SK-N-SH (cell line): ENCODE results near the gene SHROOM2. TPM values are rescaled to one million over a fixed set of nuclear protein-coding genes. Genes with fewer than 3 reads are reported as not detected.

Experiments
- CTCF ChIA-PET: fragments of 300-600, 350-600 bp; formaldehyde crosslinking; extraction: SDS; loops from one replicate; lab custom pipeline; 2021; lab: Yijun Ruan, JAX
- POLR2A ChIA-PET: fragments of 350-600 bp; sonication (Branson Sonifier 250); formaldehyde crosslinking; extraction: SDS; loops from one replicate; lab custom pipeline; 2020; ENCODE audit warnings: antibody characterized with exemption, inconsistent platforms; lab: Yijun Ruan, JAX
- DNase-seq: peaks from one replicate; pipeline ENCODE4 v3.0.0; 2012
- H2AFZ ChIP-seq: fragments of 200-600 bp; sonication (generic); 2 replicates; pipeline ENCODE4 v1.8.1; 2016; ENCODE audit warnings: antibody characterized with exemption, mild to moderate bottlenecking, low read depth
- H3F3A ChIP-seq: fragments of 200-600 bp; sonication (generic); replicated peaks from 2 replicates; pipeline ENCODE3; 2016; ENCODE audit warnings: antibody characterized with exemption, mild to moderate bottlenecking; ENCODE audit not compliant: insufficient read depth
- H3K27ac ChIP-seq, 2 experiments: fragments of 200-500 bp in 1 of 2; fragments of 200-600 bp in 1 of 2; sonication (Bioruptor generic) in 1 of 2; sonication (generic), shearing (Covaris generic) in 1 of 2; 2 replicates each; pipeline versions ENCODE4 v1.5.1 to v1.6.1; 2014 to 2016; ENCODE audit warnings: low read depth in 2 of 2, inconsistent platforms in 1 of 2, low read length in 1 of 2, mild to moderate bottlenecking in 1 of 2, mixed read lengths in 1 of 2
- H3K27me3 ChIP-seq: fragments of 200-600 bp; sonication (generic), shearing (Covaris generic); 2 replicates; pipeline ENCODE4 v1.6.1; 2016; ENCODE audit warnings: mixed run types; ENCODE audit not compliant: insufficient read depth
- H3K36me3 ChIP-seq, 2 experiments: fragments of 200-500 bp in 1 of 2; fragments of 200-600 bp in 1 of 2; sonication (Bioruptor generic) in 1 of 2; sonication (generic) in 1 of 2; replicated peaks in 1 of 2; 2 replicates each; pipeline versions ENCODE3 to v1.5.1; 2014 to 2016; ENCODE audit warnings: low read length in 1 of 2, mild to moderate bottlenecking in 1 of 2; ENCODE audit not compliant: insufficient read depth in 2 of 2, control insufficient read depth in 1 of 2
- H3K4me1 ChIP-seq, 2 experiments: fragments of 200-500 bp in 1 of 2; fragments of 200-600 bp in 1 of 2; sonication (Bioruptor generic) in 1 of 2; sonication (generic), shearing (Covaris generic) in 1 of 2; 2 replicates each; pipeline versions ENCODE4 v1.5.1 to v1.6.1; 2014 to 2016; ENCODE audit warnings: low read depth in 1 of 2, low read length in 1 of 2, mixed run types in 1 of 2; ENCODE audit not compliant: insufficient read depth in 2 of 2, control insufficient read depth in 1 of 2
- H3K4me2 ChIP-seq: fragments of 200-600 bp; sonication (generic), shearing (Covaris generic); 2 replicates; pipeline ENCODE4 v1.6.1; 2017; ENCODE audit warnings: mixed run types
- H3K4me3 ChIP-seq, 2 experiments: fragments of 200-500 bp in 1 of 2; fragments of 200-600 bp in 1 of 2; sonication (Bioruptor generic) in 1 of 2; sonication (generic), shearing (Covaris generic) in 1 of 2; 2 replicates each; pipeline versions ENCODE4 v1.5.1 to v1.8.1; 2014 to 2016; ENCODE audit warnings: low read depth in 2 of 2, inconsistent platforms in 1 of 2, low read length in 1 of 2, mild to moderate bottlenecking in 1 of 2, mixed read lengths in 1 of 2, moderate library complexity in 1 of 2
- H3K79me2 ChIP-seq: fragments of 200-600 bp; sonication (generic); 2 replicates; pipeline ENCODE4 v1.8.1; 2017; ENCODE audit warnings: mild to moderate bottlenecking; ENCODE audit not compliant: insufficient read depth
- H3K9ac ChIP-seq: fragments of 200-600 bp; sonication (generic); 2 replicates; pipeline ENCODE4 v1.6.1; 2017; ENCODE audit warnings: mixed run types
- H3K9me2 ChIP-seq: fragments of 200-600 bp; sonication (generic); 2 replicates; pipeline ENCODE4 v1.6.1; 2017; ENCODE audit warnings: mixed run types
- H3K9me3 ChIP-seq: fragments of 200-600 bp; sonication (generic); 2 replicates; pipeline ENCODE4 v1.6.1; 2017; ENCODE audit warnings: mixed run types, mild to moderate bottlenecking, moderate library complexity
- H4K20me1 ChIP-seq: fragments of 200-600 bp; sonication (generic); 2 replicates; pipeline ENCODE4 v1.6.1; 2017; ENCODE audit warnings: mild to moderate bottlenecking, mixed run types; ENCODE audit not compliant: insufficient read depth
- CHD2 ChIP-seq: fragments of 150-350 bp; IDR thresholded peaks from 2 replicates; pipeline ENCODE4 v1.6.1; 2018; ENCODE audit warnings: low read length; ENCODE audit not compliant: partially characterized antibody
- CTCF ChIP-seq: fragments of 200-600 bp; sonication (generic); IDR thresholded peaks from 2 replicates; pipeline ENCODE4 v1.6.1; 2017; ENCODE audit warnings: antibody characterized with exemption, mild to moderate bottlenecking, moderate library complexity
- ELF1 ChIP-seq: IDR thresholded peaks from 2 replicates; pipeline ENCODE4 v1.4.0; 2012
- EP300 ChIP-seq, 2 experiments: IDR thresholded peaks; 2 replicates each; pipeline versions ENCODE4 v1.4.0 to v1.6.1; 2012; ENCODE audit warnings: borderline replicate concordance in 1 of 2, low read depth in 1 of 2, low read length in 1 of 2
- FOSL2 ChIP-seq: IDR thresholded peaks from 2 replicates; pipeline ENCODE4 v1.4.0; 2012; ENCODE audit warnings: low read depth, mild to moderate bottlenecking, moderate library complexity, borderline replicate concordance
- GABPA ChIP-seq: IDR thresholded peaks from 2 replicates; pipeline ENCODE4 v1.4.0; 2012; ENCODE audit warnings: low read depth, mild to moderate bottlenecking
- GATA2 ChIP-seq: sonication (generic); formaldehyde crosslinking; IDR thresholded peaks from 2 replicates; pipeline ENCODE4 v1.5.0; 2020; ENCODE audit warnings: mild to moderate bottlenecking, missing genetic modification reagents
- IRF3 ChIP-seq: fragments of 150-350 bp; IDR thresholded peaks from 2 replicates; pipeline ENCODE4 v1.6.1; 2016; ENCODE audit warnings: mild to moderate bottlenecking, low read depth, low read length
- JUND ChIP-seq: IDR thresholded peaks from 2 replicates; pipeline ENCODE4 v1.4.0; 2012
- MXI1 ChIP-seq: IDR thresholded peaks from 2 replicates; pipeline ENCODE4 v1.6.1; 2012; ENCODE audit warnings: mild to moderate bottlenecking, low read depth, low read length, improper control_type of control experiment
- NRF1 ChIP-seq: IDR thresholded peaks from 2 replicates; pipeline ENCODE4 v1.6.1; 2012; ENCODE audit warnings: low read depth, mild to moderate bottlenecking, low read length
- PBX3 ChIP-seq: IDR thresholded peaks from 2 replicates; pipeline ENCODE4; 2012
- RAD21 ChIP-seq: IDR thresholded peaks from 2 replicates; pipeline ENCODE4 v1.6.1; 2012; ENCODE audit warnings: mild to moderate bottlenecking, low read length
- RFX5 ChIP-seq: IDR thresholded peaks from 2 replicates; pipeline ENCODE4 v1.6.1; 2012; ENCODE audit warnings: mild to moderate bottlenecking, improper control_type of control experiment, low read length
- RXRA ChIP-seq: IDR thresholded peaks from 2 replicates; pipeline ENCODE4 v1.4.0; 2012; ENCODE audit warnings: low read depth, mild to moderate bottlenecking, borderline replicate concordance
- SIN3A ChIP-seq: IDR thresholded peaks from 2 replicates; pipeline ENCODE4 v1.6.1; 2012; ENCODE audit warnings: low read depth, mild to moderate bottlenecking, low read length, moderate library complexity, borderline replicate concordance
- SMC3 ChIP-seq: IDR thresholded peaks from 2 replicates; pipeline ENCODE4 v1.6.1; 2012; ENCODE audit warnings: low read depth, low read length, improper control_type of control experiment
- TAF1 ChIP-seq: IDR thresholded peaks from 2 replicates; pipeline ENCODE4 v1.6.1; 2012; ENCODE audit warnings: low read depth, mild to moderate bottlenecking, low read length, moderate library complexity, borderline replicate concordance
- USF2 ChIP-seq: fragments of 150-350 bp; IDR thresholded peaks from 2 replicates; pipeline ENCODE4 v1.6.1; 2017; ENCODE audit warnings: antibody characterized with exemption, low read length, low read depth, borderline replicate concordance
- ZBTB33 ChIP-seq: IDR thresholded peaks from 2 replicates; pipeline ENCODE4 v1.4.0; 2012; ENCODE audit warnings: low read depth, borderline replicate concordance
- WGBS: methylation state at CpG from one replicate; pipeline ENCODE4 v1.1.6; 2017; ENCODE audit warnings: low lambda C conversion rate; 5-methylcytosine and 5-hydroxymethylcytosine counted together
- polyA plus RNA-seq, 3 experiments: library from polyadenylated mRNA; depleted of rRNA; stranded (reverse); fragments of >200 nt; gene quantifications; 2 replicates each; pipeline ENCODE4 v1.2.3, GENCODE V29; 2012

SHROOM2 gene
- polyA plus RNA-seq, 1 of the 3 experiments (the other 2 are of a cell fraction), result not detected

GRCh38 chrX:9781941-9782340 is 4.3 kb upstream of the SHROOM2 start:
- DNase-seq, result no peak
- Histone ChIP-seq H3K4me1 (no peaks in the 10 kb centered on the region; a peak in 1 of 4 replicates), H2AFZ (no peak overlapping the region), H3K36me3 (no peaks in the 10 kb centered on the region), H3K27ac (no peak overlapping the region), H3K9me2 (no peaks in the 10 kb centered on the region), H3K9ac (no peak overlapping the region), H3K27me3 (peaks cover 16% of the 10 kb centered on the region; the same call in 1 of the 2 replicates), H3K79me2 (no peaks in the 10 kb centered on the region), H3K9me3 (no peaks in the 10 kb centered on the region), H3F3A (no peaks in the 10 kb centered on the region), H4K20me1 (no peaks in the 10 kb centered on the region), H3K4me2 (no peak overlapping the region), H3K4me3 (no peak overlapping the region)
- ChIA-PET CTCF (interaction anchor here (1.2 kb wide), 1 partner anchor 1044 kb away, joined by 3 read pairs; no protein-coding TSS in a partner anchor), POLR2A (no interaction called here)
- WGBS, result 29% methylated on average over 7 of the region's 7 CpGs
- no peak for TF ChIP-seq SMC3
- no peak for TF ChIP-seq JUND
- TF ChIP-seq SIN3A, result no peak
- no peak for TF ChIP-seq RXRA
- TF ChIP-seq CTCF, result no peak
- no peak for TF ChIP-seq RAD21
- no peak for TF ChIP-seq TAF1
- no peak for TF ChIP-seq CHD2
- no peak for TF ChIP-seq ZBTB33
- no peak for TF ChIP-seq USF2
- no peak for TF ChIP-seq MXI1
- TF ChIP-seq GATA2 (CRISPR knock-in tag), result no peak
- TF ChIP-seq FOSL2, result no peak
- TF ChIP-seq RFX5, result no peak
- TF ChIP-seq PBX3, result no peak
- TF ChIP-seq EP300 (IDR thresholded peaks at IDR 0.05; ENCODE audit: borderline replicate concordance in 1 of 2, low read depth in 1 of 2, low read length in 1 of 2), result no peak
- TF ChIP-seq ELF1, result no peak
- TF ChIP-seq NRF1, result no peak
- no peak for TF ChIP-seq GABPA
- TF ChIP-seq IRF3, result no peak
